AG09319 (cell line): ENCODE measurements around the gene SLC2A6.
"Not testable (repeated sequence)": the region's sequence is repeated elsewhere in the genome, so short reads cannot be mapped to it uniquely, and the experiment has no call there.

Source experiments
- DNase-seq: peaks from one replicate; pipeline ENCODE4 v3.0.0-alpha.2; 2010; ENCODE audit warnings: low read depth; ENCODE audit errors: extremely low read depth
- CTCF ChIP-seq: IDR thresholded peaks from 2 replicates; pipeline ENCODE4 v1.5.1; 2011; ENCODE audit warnings: low read depth, mild to moderate bottlenecking, inconsistent platforms, low read length, moderate library complexity

The SLC2A6 gene

GRCh38 chr9:133454943-133455673 lies 23.8 kb downstream of the SLC2A6 start:
- no peak for DNase-seq

GRCh38 chr9:133454325-133454724 lies 24.6 kb downstream of the SLC2A6 start:
- no peak for TF ChIP-seq CTCF
- no peak for DNase-seq

More at GRCh38 chr9:133454943-133455673, 23.8 kb downstream of the SLC2A6 start:
- TF ChIP-seq CTCF = no peak

- TF ChIP-seq CTCF = no peak
- no peak for DNase-seq
Measured at GRCh38 chr9:133453651-133454050, 25.2 kb downstream of the SLC2A6 start.

- TF ChIP-seq CTCF = no peak
- no peak for DNase-seq
Measured at GRCh38 chr9:133452562-133452961, 26.3 kb downstream of the SLC2A6 start.

GRCh38 chr9:133451865-133452264 lies 27.0 kb downstream of the SLC2A6 start:
- DNase-seq = not testable (repeated sequence)

GRCh38 chr9:133449760-133450159 lies 29.1 kb downstream of the SLC2A6 start:
- DNase-seq = no peak
- TF ChIP-seq CTCF = no peak

GRCh38 chr9:133448487-133448972 lies 30.4 kb downstream of the SLC2A6 start:
- TF ChIP-seq CTCF = no peak

More at GRCh38 chr9:133448487-133448972, 30.4 kb downstream of the SLC2A6 start:
- DNase-seq = no peak
